ENCODE data around the gene TSPAN5. TPM values are rescaled to one million over a fixed set of nuclear protein-coding genes. Genes with fewer than 3 reads are reported as not detected.

The TSPAN5 gene
- total RNA-seq, 1 experiment from 2014 or later: 41.8 TPM

DNA sequence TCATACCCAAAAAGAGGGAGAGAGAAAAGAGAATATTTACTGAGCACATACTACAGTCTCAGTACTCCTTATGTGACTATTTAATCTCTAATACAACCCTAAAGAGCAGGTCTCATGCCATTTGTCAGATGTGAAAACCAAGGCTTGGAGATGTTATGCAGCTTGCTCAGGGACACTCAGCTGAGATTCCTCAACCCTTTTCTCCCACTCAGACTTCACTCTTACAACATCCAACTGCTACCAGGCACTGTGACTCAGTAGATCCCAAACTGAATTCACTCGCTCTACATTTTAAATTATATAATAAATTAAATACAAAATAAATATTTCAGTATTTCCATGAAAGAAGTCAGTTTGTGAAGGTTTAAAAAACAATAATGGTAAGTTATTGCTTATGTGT lies 53.7 kb downstream of the TSPAN5 start:
- no peaks in the 10 kb centered on the region for H3K9me2 ChIP-seq (replicated peaks; ENCODE audit: low read length)
- H3K9ac ChIP-seq (ENCODE audit: low read length): no peak overlapping the region
- intact Hi-C loops (cut with micrococcal nuclease): no loop called here

DNA sequence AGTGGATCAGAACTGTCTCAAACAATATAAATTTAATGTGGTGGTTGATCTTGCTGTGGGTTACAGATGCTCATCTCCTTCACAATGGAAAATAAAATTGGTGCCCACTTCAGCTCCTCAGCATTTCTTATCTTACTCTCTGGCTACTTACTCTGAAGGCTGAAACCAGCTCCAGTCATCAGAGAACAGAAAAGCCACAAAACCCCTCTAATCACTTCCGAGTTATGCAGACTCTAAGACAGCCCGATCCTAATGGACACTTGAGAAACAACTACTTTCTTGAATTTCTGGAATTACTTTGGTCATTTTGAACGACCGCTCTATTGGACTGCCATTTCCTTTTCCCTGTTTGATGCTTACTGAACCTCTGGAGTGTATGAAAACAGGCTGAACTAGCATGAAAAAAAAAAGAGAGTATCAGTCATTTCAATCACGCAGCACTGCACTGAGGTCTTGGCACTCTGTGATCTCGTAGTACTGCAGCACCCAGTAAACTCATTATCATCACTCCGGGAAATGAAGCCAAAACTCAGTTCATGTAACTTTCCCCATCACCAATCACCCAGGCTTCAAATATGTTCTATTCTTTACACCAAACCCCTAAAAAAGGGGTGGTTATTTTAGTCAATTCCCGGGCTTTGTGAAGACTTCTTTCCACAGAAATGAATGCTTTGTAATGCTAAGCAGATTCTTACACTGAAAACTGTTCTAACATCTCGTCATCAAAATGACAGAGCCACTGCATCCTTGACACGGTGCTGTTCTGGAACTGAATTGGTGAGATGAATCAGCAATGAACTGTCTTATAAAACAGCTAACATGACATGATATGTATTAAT lies 54.5 kb downstream of the TSPAN5 start:
- Histone ChIP-seq H2AFZ (ENCODE audit: low read length) (no peak overlapping the region), H3K4me2 (ENCODE audit: low read length) (no peak overlapping the region), H3K9ac (ENCODE audit: low read length) (no peak overlapping the region), H3K27me3 (ENCODE audit: low read length) (no peaks in the 10 kb centered on the region), H3F3A (ENCODE audit: low read length, unreplicated experiment) (no peaks in the 10 kb centered on the region), H3K27ac (ENCODE audit: low read length) (no peak overlapping the region), H3K36me3 (ENCODE audit: low read depth, low read length) (peaks cover 5% of the 10 kb centered on the region; the same call in 1 of the 2 replicates), H3K9me3 (ENCODE audit: low read length) (0 out of 2 replicates have a peak, but pooled peaks cover 5% of the 10 kb centered on the region), H4K20me1 (ENCODE audit: low read length) (no peaks in the 10 kb centered on the region), H3K4me1 (ENCODE audit: insufficient read depth, low read length) (peaks cover 4% of the 10 kb centered on the region; the same call in 1 of the 2 replicates), H3K79me2 (ENCODE audit: low read length) (peaks cover 87% of the 10 kb centered on the region), H3K4me3 (ENCODE audit: low read length) (no peak overlapping the region), H3K9me2 (replicated peaks; ENCODE audit: low read length) (no peaks in the 10 kb centered on the region)
- BruUV-seq (replicated peaks): no TSS peak
- TF ChIP-seq, protein P1, sequence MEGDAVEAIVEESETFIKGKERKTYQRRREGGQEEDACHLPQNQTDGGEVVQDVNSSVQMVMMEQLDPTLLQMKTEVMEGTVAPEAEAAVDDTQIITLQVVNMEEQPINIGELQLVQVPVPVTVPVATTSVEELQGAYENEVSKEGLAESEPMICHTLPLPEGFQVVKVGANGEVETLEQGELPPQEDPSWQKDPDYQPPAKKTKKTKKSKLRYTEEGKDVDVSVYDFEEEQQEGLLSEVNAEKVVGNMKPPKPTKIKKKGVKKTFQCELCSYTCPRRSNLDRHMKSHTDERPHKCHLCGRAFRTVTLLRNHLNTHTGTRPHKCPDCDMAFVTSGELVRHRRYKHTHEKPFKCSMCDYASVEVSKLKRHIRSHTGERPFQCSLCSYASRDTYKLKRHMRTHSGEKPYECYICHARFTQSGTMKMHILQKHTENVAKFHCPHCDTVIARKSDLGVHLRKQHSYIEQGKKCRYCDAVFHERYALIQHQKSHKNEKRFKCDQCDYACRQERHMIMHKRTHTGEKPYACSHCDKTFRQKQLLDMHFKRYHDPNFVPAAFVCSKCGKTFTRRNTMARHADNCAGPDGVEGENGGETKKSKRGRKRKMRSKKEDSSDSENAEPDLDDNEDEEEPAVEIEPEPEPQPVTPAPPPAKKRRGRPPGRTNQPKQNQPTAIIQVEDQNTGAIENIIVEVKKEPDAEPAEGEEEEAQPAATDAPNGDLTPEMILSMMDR (conservative IDR thresholded peaks at IDR 0.05; ENCODE audit: low read depth, low read length): no peak
- TF ChIP-seq EZH2phosphoT487 (IDR thresholded peaks at IDR 0.05; ENCODE audit: borderline replicate concordance, low read length): no peak
- no peak for ATAC-seq
- DNase-seq: no peak
- POLR2A ChIA-PET (ENCODE audit: unreplicated experiment): no interaction called here
- intact Hi-C loops (cut with micrococcal nuclease): no loop called here
- CTCF ChIA-PET: interaction anchor here (0.6 kb wide), 1 partner anchor 222 kb away, joined by 5 read pairs; no protein-coding TSS in a partner anchor

More for the DNA sequence above, 53.7 kb downstream of the TSPAN5 start:
- peaks cover 4% of the 10 kb centered on the region; the same call in 1 of the 2 replicates for H3K4me1 ChIP-seq (ENCODE audit: insufficient read depth, low read length)
- H3K4me3 ChIP-seq (ENCODE audit: low read length): no peak overlapping the region
- H4K20me1 ChIP-seq (ENCODE audit: low read length): no peaks in the 10 kb centered on the region
- H3K9me3 ChIP-seq (ENCODE audit: low read length): 0 out of 2 replicates have a peak, but pooled peaks cover 1% of the 10 kb centered on the region
- TF ChIP-seq, protein P1 (conservative IDR thresholded peaks at IDR 0.05; ENCODE audit: low read depth, low read length): no peak
- no peak for TF ChIP-seq EZH2phosphoT487 (IDR thresholded peaks at IDR 0.05; ENCODE audit: borderline replicate concordance, low read length)
- no peak for TF ChIP-seq EZH2 (IDR thresholded peaks at IDR 0.05; ENCODE audit: low read length, unreplicated experiment)
- POLR2A ChIA-PET (ENCODE audit: unreplicated experiment): no interaction called here
- no peaks in the 10 kb centered on the region for H3F3A ChIP-seq (ENCODE audit: low read length, unreplicated experiment)
- no TSS peak for BruUV-seq (replicated peaks)
- no peaks in the 10 kb centered on the region for H3K27me3 ChIP-seq (ENCODE audit: low read length)
- no peak overlapping the region for H3K4me2 ChIP-seq (ENCODE audit: low read length)
- DNase-seq (no peak), ATAC-seq (no peak)
- H3K36me3 ChIP-seq (ENCODE audit: low read depth, low read length): peaks cover under 1% of the 10 kb centered on the region; the same call in 1 of the 2 replicates
- peaks cover 91% of the 10 kb centered on the region for H3K79me2 ChIP-seq (ENCODE audit: low read length)
- CTCF ChIA-PET: no interaction called here
- H3K27ac ChIP-seq (ENCODE audit: low read length): no peak overlapping the region
- no peak overlapping the region for H2AFZ ChIP-seq (ENCODE audit: low read length)

DNA sequence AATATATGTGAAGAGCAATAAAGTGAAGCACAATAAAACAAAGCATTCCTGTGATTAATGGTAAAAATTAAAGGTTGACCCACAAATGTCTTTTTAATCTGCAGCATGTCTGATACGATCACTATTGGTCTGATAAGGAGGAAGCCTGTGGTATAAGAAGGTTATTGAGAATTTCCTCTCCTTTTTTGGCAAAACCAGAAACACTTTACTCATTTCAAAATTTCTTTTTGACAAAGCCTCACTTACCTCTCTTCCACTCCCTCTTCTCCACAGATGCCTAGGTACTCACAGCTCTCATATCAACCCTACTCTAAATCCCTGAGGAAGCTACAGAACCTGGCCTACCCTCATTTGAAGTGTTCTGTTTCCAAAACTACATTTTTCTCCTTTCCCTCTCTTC lies 56.1 kb downstream of the TSPAN5 start:
- no peak overlapping the region for H3K4me3 ChIP-seq (ENCODE audit: low read length)
- DNase-seq (no peak), ATAC-seq (no peak)
- H3K9me2 ChIP-seq (replicated peaks; ENCODE audit: low read length): no peaks in the 10 kb centered on the region
- intact Hi-C loops (cut with micrococcal nuclease): no loop called here
- CTCF ChIA-PET: no interaction called here
- POLR2A ChIA-PET (ENCODE audit: unreplicated experiment): no interaction called here
- no peaks in the 10 kb centered on the region for H3F3A ChIP-seq (ENCODE audit: low read length, unreplicated experiment)
- H3K36me3 ChIP-seq (ENCODE audit: low read depth, low read length): peaks cover 5% of the 10 kb centered on the region; the same call in 1 of the 2 replicates
- H3K27me3 ChIP-seq (ENCODE audit: low read length): no peaks in the 10 kb centered on the region
- TF ChIP-seq, protein P1 (conservative IDR thresholded peaks at IDR 0.05; ENCODE audit: low read depth, low read length): no peak
- no peak for TF ChIP-seq EZH2 (IDR thresholded peaks at IDR 0.05; ENCODE audit: low read length, unreplicated experiment)
- no peak for TF ChIP-seq EZH2phosphoT487 (IDR thresholded peaks at IDR 0.05; ENCODE audit: borderline replicate concordance, low read length)
- no peak overlapping the region for H2AFZ ChIP-seq (ENCODE audit: low read length)
- no peak overlapping the region for H3K27ac ChIP-seq (ENCODE audit: low read length)
- H4K20me1 ChIP-seq (ENCODE audit: low read length): no peaks in the 10 kb centered on the region
- peaks cover 73% of the 10 kb centered on the region for H3K79me2 ChIP-seq (ENCODE audit: low read length)
- H3K4me2 ChIP-seq (ENCODE audit: low read length): no peak overlapping the region
- H3K9me3 ChIP-seq (ENCODE audit: low read length): 0 out of 2 replicates have a peak, but pooled peaks cover 5% of the 10 kb centered on the region
- no peak overlapping the region for H3K9ac ChIP-seq (ENCODE audit: low read length)
- BruUV-seq (replicated peaks): no TSS peak
- H3K4me1 ChIP-seq (ENCODE audit: insufficient read depth, low read length): peaks cover 4% of the 10 kb centered on the region; the same call in 1 of the 2 replicates
